GM23338 (cell line): ENCODE results near the gene RYR3. TPM values are rescaled to one million over a fixed set of nuclear protein-coding genes. Genes with fewer than 3 reads are reported as not detected.

Source experiments
- ATAC-seq: fragments of 200-7000 bp; cut with Tn5 transposase; 3 replicates; pipeline ENCODE4 v1.9.1; 2020
- DNase-seq: peaks from one replicate; pipeline ENCODE4 v3.0.0-alpha.2; 2015; ENCODE audit warnings: low spot score
- H2AFZ ChIP-seq: fragments of 200-600 bp; sonication (generic); 2 replicates; pipeline ENCODE4 v1.8.0; 2016; ENCODE audit warnings: antibody characterized with exemption, mild to moderate bottlenecking, moderate library complexity
- H3F3A ChIP-seq: fragments of 200-600 bp; sonication (generic); replicated peaks from 2 replicates; pipeline ENCODE4 v1.8.0; 2017; ENCODE audit warnings: antibody characterized with exemption, mixed run types, low read depth
- H3K27ac ChIP-seq: fragments of 200-600 bp; sonication (generic); 2 replicates; pipeline ENCODE4 v1.6.1; 2016; ENCODE audit warnings: low read depth
- H3K27me3 ChIP-seq: fragments of 200-600 bp; sonication (generic); 2 replicates; pipeline ENCODE4 v1.8.0; 2016; ENCODE audit warnings: mild to moderate bottlenecking, mixed run types, moderate library complexity; ENCODE audit not compliant: insufficient read depth
- H3K36me3 ChIP-seq: fragments of 200-600 bp; sonication (generic); 2 replicates; pipeline ENCODE4 v1.8.0; 2016; ENCODE audit warnings: mild to moderate bottlenecking; ENCODE audit not compliant: insufficient read depth
- H3K4me1 ChIP-seq: fragments of 200-600 bp; sonication (generic); 2 replicates; pipeline ENCODE4 v1.8.0; 2016; ENCODE audit warnings: mild to moderate bottlenecking, moderate library complexity; ENCODE audit not compliant: insufficient read depth
- H3K4me2 ChIP-seq: fragments of 200-600 bp; sonication (generic); 2 replicates; pipeline ENCODE4 v1.7.1; 2017; ENCODE audit warnings: mixed run types
- H3K4me3 ChIP-seq: fragments of 200-600 bp; sonication (generic); 2 replicates; pipeline ENCODE4 v1.6.1; 2016; ENCODE audit warnings: mixed run types
- H3K79me2 ChIP-seq: fragments of 200-600 bp; sonication (generic); replicated peaks from 2 replicates; pipeline ENCODE4 v1.8.0; 2017; ENCODE audit warnings: mild to moderate bottlenecking; ENCODE audit not compliant: insufficient read depth
- H3K9me2 ChIP-seq: fragments of 200-600 bp; sonication (generic); 2 replicates; pipeline ENCODE4 v1.8.0; 2017; ENCODE audit not compliant: insufficient read depth
- H4K20me1 ChIP-seq: fragments of 200-600 bp; sonication (generic); replicated peaks from 2 replicates; pipeline ENCODE4 v1.8.0; 2017; ENCODE audit warnings: mild to moderate bottlenecking; ENCODE audit not compliant: insufficient read depth
- H3K27ac Mint-ChIP-seq: 2 replicates; pipeline ENCODE4 v1.8.0; 2020; ENCODE audit warnings: inconsistent platforms, mild to moderate bottlenecking, moderate library complexity, mixed read lengths
- H3K27me3 Mint-ChIP-seq: 3 replicates; pipeline ENCODE4 v1.8.0; 2022; ENCODE audit warnings: low read depth, mild to moderate bottlenecking, moderate library complexity, mixed read lengths, inconsistent platforms; ENCODE audit not compliant: insufficient read depth, poor library complexity
- H3K36me3 Mint-ChIP-seq: 3 replicates; pipeline ENCODE4 v1.8.0; 2021; ENCODE audit warnings: low read depth, mild to moderate bottlenecking, inconsistent platforms, moderate library complexity, mixed read lengths
- H3K4me1 Mint-ChIP-seq: 3 replicates; pipeline ENCODE4 v1.8.0; 2020; ENCODE audit warnings: mild to moderate bottlenecking, inconsistent platforms, mixed read lengths
- H3K4me3 Mint-ChIP-seq: 3 replicates; pipeline ENCODE4 v1.8.0; 2021; ENCODE audit warnings: moderate library complexity, mild to moderate bottlenecking, inconsistent platforms, mixed read lengths
- H3K9me3 Mint-ChIP-seq: 3 replicates; pipeline ENCODE4 v1.8.0; 2020; ENCODE audit warnings: moderate library complexity, mild to moderate bottlenecking, inconsistent platforms, mixed read lengths
- CTCF ChIP-seq, 2 experiments: fragments of 200-600 bp in 1 of 2; sonication (generic) in 1 of 2; conservative IDR thresholded peaks; 2 replicates each; pipeline versions ENCODE4 v1.5.1 to v1.6.1; 2016 to 2017; ENCODE audit warnings: antibody characterized with exemption in 2 of 2, low read depth in 2 of 2, mild to moderate bottlenecking in 2 of 2, moderate library complexity in 1 of 2
- NANOG ChIP-seq: IDR thresholded peaks from 2 replicates; pipeline ENCODE4 v1.6.1; 2016; ENCODE audit warnings: antibody characterized with exemption, borderline replicate concordance
- STAT1 ChIP-seq: IDR thresholded peaks from one replicate; pipeline ENCODE4 v1.6.1; 2016; ENCODE audit warnings: antibody characterized with exemption; ENCODE audit not compliant: unreplicated experiment
- ZNF462 ChIP-seq: fragments of 250-450 bp; sonication (Bioruptor Pico); IDR thresholded peaks from 2 replicates; pipeline ENCODE4 v1.5.0; 2020; ENCODE audit warnings: mild to moderate bottlenecking, moderate library complexity
- polyA plus RNA-seq: library from polyadenylated mRNA; unstranded; fragments of >200 nt; fragmentation: Nextera tagmentation; extraction: Ambion mirVana; gene quantifications from 2 replicates; pipeline ENCODE4 v1.2.1, GENCODE V29; 2016
- total RNA-seq: library from RNA; depleted of rRNA; stranded (reverse); fragments of >200 nt; shearing (Covaris generic); gene quantifications from 2 replicates; pipeline ENCODE4 v1.2.3, GENCODE V29; 2014
- TF ChIP-seq, protein P1 (sequence below): IDR thresholded peaks from one replicate; pipeline ENCODE4 v1.6.1; 2018; ENCODE audit warnings: antibody characterized with exemption; ENCODE audit not compliant: unreplicated experiment

Gene RYR3
- total and polyA plus RNA-seq, 2 experiments from 2014 or later, result 1.1 to 1.2 TPM

DNA sequence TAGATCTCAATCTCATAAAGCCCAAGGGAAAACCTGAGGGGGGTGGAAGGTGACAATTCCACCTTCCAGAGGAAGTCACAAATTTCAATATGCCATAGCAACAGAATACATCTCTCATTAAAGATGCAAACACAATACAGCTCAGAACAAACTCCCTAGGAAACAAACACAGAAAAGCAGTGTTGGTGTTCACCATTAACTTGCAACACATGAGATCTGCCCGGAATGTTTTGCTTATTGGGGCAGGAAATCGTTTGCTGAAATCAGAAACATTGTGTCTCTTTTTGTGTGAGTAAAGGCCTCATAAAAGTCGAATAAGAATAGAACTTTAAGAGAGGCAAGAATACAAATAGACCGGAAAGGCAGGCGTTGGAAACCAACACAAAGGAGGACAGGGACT, 5.8 kb upstream of the RYR3 start:
- Mint-ChIP-seq H3K27ac (peak overlapping the region; percentile 75), H3K4me1 (peaks cover 19% of the 10 kb centered on the region), H3K9me3 (no peaks in the 10 kb centered on the region; the same call in 2 of the 3 replicates), H3K36me3 (no peaks in the 10 kb centered on the region), H3K4me3 (no peak overlapping the region), H3K27me3 (peaks cover 12% of the 10 kb centered on the region)
- no peaks in the 10 kb centered on the region for H3K79me2 ChIP-seq
- no peaks in the 10 kb centered on the region for H4K20me1 ChIP-seq
- peak overlapping the region; percentile 11; the same call in 1 of the 2 replicates for H3K27ac ChIP-seq
- H3K9me2 ChIP-seq, result peaks cover 12% of the 10 kb centered on the region
- no peak overlapping the region for H3K4me3 ChIP-seq
- DNase-seq (peak; percentile 20), ATAC-seq (no peak)
- TF ChIP-seq, protein P1, sequence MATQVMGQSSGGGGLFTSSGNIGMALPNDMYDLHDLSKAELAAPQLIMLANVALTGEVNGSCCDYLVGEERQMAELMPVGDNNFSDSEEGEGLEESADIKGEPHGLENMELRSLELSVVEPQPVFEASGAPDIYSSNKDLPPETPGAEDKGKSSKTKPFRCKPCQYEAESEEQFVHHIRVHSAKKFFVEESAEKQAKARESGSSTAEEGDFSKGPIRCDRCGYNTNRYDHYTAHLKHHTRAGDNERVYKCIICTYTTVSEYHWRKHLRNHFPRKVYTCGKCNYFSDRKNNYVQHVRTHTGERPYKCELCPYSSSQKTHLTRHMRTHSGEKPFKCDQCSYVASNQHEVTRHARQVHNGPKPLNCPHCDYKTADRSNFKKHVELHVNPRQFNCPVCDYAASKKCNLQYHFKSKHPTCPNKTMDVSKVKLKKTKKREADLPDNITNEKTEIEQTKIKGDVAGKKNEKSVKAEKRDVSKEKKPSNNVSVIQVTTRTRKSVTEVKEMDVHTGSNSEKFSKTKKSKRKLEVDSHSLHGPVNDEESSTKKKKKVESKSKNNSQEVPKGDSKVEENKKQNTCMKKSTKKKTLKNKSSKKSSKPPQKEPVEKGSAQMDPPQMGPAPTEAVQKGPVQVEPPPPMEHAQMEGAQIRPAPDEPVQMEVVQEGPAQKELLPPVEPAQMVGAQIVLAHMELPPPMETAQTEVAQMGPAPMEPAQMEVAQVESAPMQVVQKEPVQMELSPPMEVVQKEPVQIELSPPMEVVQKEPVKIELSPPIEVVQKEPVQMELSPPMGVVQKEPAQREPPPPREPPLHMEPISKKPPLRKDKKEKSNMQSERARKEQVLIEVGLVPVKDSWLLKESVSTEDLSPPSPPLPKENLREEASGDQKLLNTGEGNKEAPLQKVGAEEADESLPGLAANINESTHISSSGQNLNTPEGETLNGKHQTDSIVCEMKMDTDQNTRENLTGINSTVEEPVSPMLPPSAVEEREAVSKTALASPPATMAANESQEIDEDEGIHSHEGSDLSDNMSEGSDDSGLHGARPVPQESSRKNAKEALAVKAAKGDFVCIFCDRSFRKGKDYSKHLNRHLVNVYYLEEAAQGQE, result no peak
- peak; percentile 7; the same call in 1 of the 2 replicates for TF ChIP-seq NANOG
- H3K4me2 ChIP-seq, result peak overlapping the region; percentile 50; the same call in 1 of the 2 replicates
- no peaks in the 10 kb centered on the region for H3K36me3 ChIP-seq
- peak overlapping the region; percentile 89; the same call in 1 of the 2 replicates for H2AFZ ChIP-seq
- H3K27me3 ChIP-seq, result peaks cover 11% of the 10 kb centered on the region
- H3F3A ChIP-seq, result no peaks in the 10 kb centered on the region
- peaks cover 22% of the 10 kb centered on the region for H3K4me1 ChIP-seq

DNA sequence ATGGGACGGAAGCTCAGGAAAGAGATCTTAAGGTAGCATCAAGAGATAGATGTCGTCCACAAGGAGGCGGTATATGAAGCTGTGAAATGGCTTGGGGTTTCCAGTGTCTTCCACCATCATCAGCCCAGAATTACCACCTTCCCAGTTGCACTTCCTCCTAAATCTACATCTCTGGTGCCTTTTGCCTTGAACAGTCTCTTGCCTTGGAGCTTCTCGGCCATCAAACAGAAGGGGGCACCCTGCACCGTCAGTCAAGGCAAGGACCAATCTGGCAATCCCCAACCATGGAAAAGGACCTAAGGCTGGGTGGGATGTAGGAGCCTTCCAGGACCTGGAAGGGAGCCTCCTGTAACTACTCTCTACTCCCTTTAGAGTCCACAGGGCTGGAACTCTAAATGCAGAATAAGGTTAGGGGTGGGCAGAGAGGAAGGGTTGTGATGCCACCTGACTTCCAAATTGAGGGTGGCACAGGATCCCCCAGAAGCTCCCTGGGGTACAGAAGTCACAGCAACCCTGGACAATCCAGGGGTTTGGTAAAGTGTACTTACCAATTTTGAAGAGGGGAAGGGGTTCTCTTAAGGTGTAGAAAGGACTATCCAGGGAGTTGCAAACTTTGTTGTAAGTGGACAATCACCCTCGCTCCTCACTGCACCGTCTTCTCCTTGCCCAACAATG, 1.0 kb upstream of the RYR3 start:
- ATAC-seq (peak; percentile 10), DNase-seq (peak; percentile 66)

More for the DNA sequence above, 1.0 kb upstream of the RYR3 start:
- H3K27me3 Mint-ChIP-seq, result peaks cover 34% of the 10 kb centered on the region
- Histone ChIP-seq H3F3A (no peaks in the 10 kb centered on the region), H4K20me1 (no peaks in the 10 kb centered on the region), H3K27ac (no peak overlapping the region), H3K4me3 (peak overlapping the region; percentile 79), H3K4me2 (peak overlapping the region; percentile 90), H3K79me2 (no peaks in the 10 kb centered on the region), H3K27me3 (peaks cover 49% of the 10 kb centered on the region), H3K4me1 (peaks cover 14% of the 10 kb centered on the region), H3K9me2 (peaks cover 9% of the 10 kb centered on the region; the same call in 1 of the 2 replicates), H3K36me3 (no peaks in the 10 kb centered on the region), H2AFZ (no peak overlapping the region)
- no peaks in the 10 kb centered on the region; the same call in 1 of the 3 replicates for H3K9me3 Mint-ChIP-seq
- peaks cover 22% of the 10 kb centered on the region for H3K4me1 Mint-ChIP-seq
- H3K4me3 Mint-ChIP-seq, result peak overlapping the region; percentile 68
- H3K27ac Mint-ChIP-seq, result no peak overlapping the region
- no peaks in the 10 kb centered on the region for H3K36me3 Mint-ChIP-seq
- TF ChIP-seq STAT1 (no peak), CTCF (conservative IDR thresholded peaks at IDR 0.05; ENCODE audit: low read depth in 2 of 2) (peak; percentile 53 to 60), ZNF462 (CRISPR knock-in tag) (peak; percentile 44; the same call in 1 of the 2 replicates)
